Right ventricle myocardium superior (tissue), 1 donor: ENCODE results near the gene WDR77. TPM values are rescaled to one million over a fixed set of nuclear protein-coding genes. Genes with fewer than 3 reads are reported as not detected.

Experiments used
- ATAC-seq: fragments of 200-7000 bp; cut with Tn5 transposase; one replicate; pipeline ENCODE4 v1.9.1; 2020; ENCODE audit warnings: mild to moderate bottlenecking; ENCODE audit not compliant: poor library complexity
- DNase-seq: peaks from one replicate; pipeline ENCODE4 v3.0.0-alpha.2; 2020
- intact Hi-C: fragments of 100-400 bp; cut with DNase I; formaldehyde crosslinking; loops from one replicate; pipeline ENCODE4 v1.11.2; 2022
- total RNA-seq: library from RNA; stranded (reverse); fragmentation: NEBNext Ultra II Directional; extraction: Animal tissue kit (Norgen Biotek cat#: 25700); gene quantifications from one replicate; pipeline ENCODE4 v1.2.1, GENCODE V29; 2021
- donor health status: DM: no; HTN: yes; CAD: no; lungs with severe emphysema.

WDR77 gene
- total RNA-seq, 1 donor from 2014 or later: 25.4 TPM

GRCh38 chr1:111446967-111447892 is 1.8 kb downstream of the WDR77 start:
- ATAC-seq (no peak), DNase-seq (no peak)
- intact Hi-C loops: no loop called here

- DNase-seq (no peak), ATAC-seq (no peak)
- intact Hi-C loops: no loop called here
Measured at GRCh38 chr1:111446546-111446945, 2.5 kb downstream of the WDR77 start.

- intact Hi-C loops: no loop called here
- DNase-seq (no peak), ATAC-seq (no peak)
Measured at GRCh38 chr1:111444031-111444430, 5.0 kb downstream of the WDR77 start.

- intact Hi-C loops: no loop called here
Measured at GRCh38 chr1:111442457-111442856, 6.6 kb downstream of the WDR77 start.

GRCh38 chr1:111441573-111442192 is 7.4 kb downstream of the WDR77 start:
- DNase-seq (no peak), ATAC-seq (no peak)
- intact Hi-C loops: no loop called here

More at GRCh38 chr1:111442457-111442856, 6.6 kb downstream of the WDR77 start:
- DNase-seq (no peak), ATAC-seq (no peak)

- intact Hi-C loops: no loop called here
- DNase-seq: no peak
- no peak for ATAC-seq
Measured at GRCh38 chr1:111439461-111440351, 9.3 kb downstream of the WDR77 start.

GRCh38 chr1:111436726-111437125 is 12.3 kb downstream of the WDR77 start:
- intact Hi-C loops: no loop called here
- DNase-seq (no peak), ATAC-seq (no peak)

GRCh38 chr1:111424281-111424680 is 24.8 kb downstream of the WDR77 start:
- DNase-seq (no peak), ATAC-seq (no peak)
- intact Hi-C loops: no loop called here

- no peak for DNase-seq
- no peak for ATAC-seq
- intact Hi-C loops: no loop called here
Measured at GRCh38 chr1:111422546-111423391, 26.3 kb downstream of the WDR77 start.

- ATAC-seq (no peak), DNase-seq (no peak)
- intact Hi-C loops: no loop called here
Measured at GRCh38 chr1:111420377-111420776, 28.7 kb downstream of the WDR77 start.

GRCh38 chr1:111419037-111419436 is 30.0 kb downstream of the WDR77 start:
- ATAC-seq (no peak), DNase-seq (no peak)
- intact Hi-C loops: no loop called here

GRCh38 chr1:111417755-111418154 is 31.3 kb downstream of the WDR77 start:
- no peak for ATAC-seq
- no peak for DNase-seq
- intact Hi-C loops: no loop called here

- ATAC-seq (no peak), DNase-seq (no peak)
- intact Hi-C loops: no loop called here
Measured at GRCh38 chr1:111415461-111415860, 33.6 kb downstream of the WDR77 start.

- DNase-seq: no peak
- intact Hi-C loops: no loop called here
- ATAC-seq: no peak
Measured at GRCh38 chr1:111414756-111415155, 34.3 kb downstream of the WDR77 start.

- intact Hi-C loops: no loop called here
- ATAC-seq (no peak), DNase-seq (no peak)
Measured at GRCh38 chr1:111412839-111413238, 36.2 kb downstream of the WDR77 start.

- intact Hi-C loops: no loop called here
- DNase-seq: no peak
- ATAC-seq: no peak
Measured at GRCh38 chr1:111407301-111407700, 41.8 kb downstream of the WDR77 start.

GRCh38 chr1:111406321-111406768 is 42.7 kb downstream of the WDR77 start:
- intact Hi-C loops: no loop called here
- ATAC-seq (peak; percentile 68), DNase-seq (no peak)

GRCh38 chr1:111404588-111404987 is 44.5 kb downstream of the WDR77 start:
- ATAC-seq (no peak), DNase-seq (no peak)
- intact Hi-C loops: no loop called here
